HG02852 (cell line): Measurements from ENCODE around the gene SLC12A4.
"Not testable (repeated sequence)": the region's sequence is repeated elsewhere in the genome, so short reads cannot be mapped to it uniquely, and the experiment has no call there.

Experiments used
- ATAC-seq: cut with Tn5 transposase; IDR thresholded peaks from one replicate; pipeline ENCODE4 v1.9.1; 2021; ENCODE audit warnings: mild to moderate bottlenecking, moderate library complexity; ENCODE audit not compliant: unreplicated experiment

Gene SLC12A4

GRCh38 chr16:67928561-67929364 lies 39.7 kb downstream of the SLC12A4 start:
- no peak for ATAC-seq

- ATAC-seq: no peak
Observed at GRCh38 chr16:67928147-67928546, 40.3 kb downstream of the SLC12A4 start.

- no peak for ATAC-seq
Observed at GRCh38 chr16:67927131-67927941, 41.1 kb downstream of the SLC12A4 start.

- no peak for ATAC-seq
Observed at GRCh38 chr16:67926181-67926750, 42.2 kb downstream of the SLC12A4 start.

- no peak for ATAC-seq
Observed at GRCh38 chr16:67924140-67924906, 44.1 kb downstream of the SLC12A4 start.

- ATAC-seq: no peak
Observed at GRCh38 chr16:67923414-67924116, 44.9 kb downstream of the SLC12A4 start.

- no peak for ATAC-seq
Observed at GRCh38 chr16:67922740-67923139, 45.7 kb downstream of the SLC12A4 start.

GRCh38 chr16:67922221-67922620 lies 46.2 kb downstream of the SLC12A4 start:
- no peak for ATAC-seq

- no peak for ATAC-seq
Observed at GRCh38 chr16:67919622-67920221, 48.7 kb downstream of the SLC12A4 start.

- ATAC-seq: no peak
Observed at GRCh38 chr16:67917852-67918236, 50.6 kb downstream of the SLC12A4 start.

- no peak for ATAC-seq
Observed at GRCh38 chr16:67917140-67917851, 51.1 kb downstream of the SLC12A4 start.

- no peak for ATAC-seq
Observed at GRCh38 chr16:67915831-67916723, 52.4 kb downstream of the SLC12A4 start.

GRCh38 chr16:67915496-67915769 lies 53.0 kb downstream of the SLC12A4 start:
- not testable (repeated sequence) for ATAC-seq

GRCh38 chr16:67914758-67915495 lies 53.5 kb downstream of the SLC12A4 start:
- no peak for ATAC-seq

GRCh38 chr16:67910158-67910557 lies 58.3 kb downstream of the SLC12A4 start:
- no peak for ATAC-seq

GRCh38 chr16:67909056-67909742 lies 59.2 kb downstream of the SLC12A4 start:
- ATAC-seq: no peak
